GM19438 (cell line): ENCODE measurements around the gene BEST1.

Experiments
- ATAC-seq: cut with Tn5 transposase; IDR thresholded peaks from one replicate; pipeline ENCODE4 v1.9.1; 2021; ENCODE audit warnings: low read depth; ENCODE audit not compliant: unreplicated experiment

Gene BEST1

DNA sequence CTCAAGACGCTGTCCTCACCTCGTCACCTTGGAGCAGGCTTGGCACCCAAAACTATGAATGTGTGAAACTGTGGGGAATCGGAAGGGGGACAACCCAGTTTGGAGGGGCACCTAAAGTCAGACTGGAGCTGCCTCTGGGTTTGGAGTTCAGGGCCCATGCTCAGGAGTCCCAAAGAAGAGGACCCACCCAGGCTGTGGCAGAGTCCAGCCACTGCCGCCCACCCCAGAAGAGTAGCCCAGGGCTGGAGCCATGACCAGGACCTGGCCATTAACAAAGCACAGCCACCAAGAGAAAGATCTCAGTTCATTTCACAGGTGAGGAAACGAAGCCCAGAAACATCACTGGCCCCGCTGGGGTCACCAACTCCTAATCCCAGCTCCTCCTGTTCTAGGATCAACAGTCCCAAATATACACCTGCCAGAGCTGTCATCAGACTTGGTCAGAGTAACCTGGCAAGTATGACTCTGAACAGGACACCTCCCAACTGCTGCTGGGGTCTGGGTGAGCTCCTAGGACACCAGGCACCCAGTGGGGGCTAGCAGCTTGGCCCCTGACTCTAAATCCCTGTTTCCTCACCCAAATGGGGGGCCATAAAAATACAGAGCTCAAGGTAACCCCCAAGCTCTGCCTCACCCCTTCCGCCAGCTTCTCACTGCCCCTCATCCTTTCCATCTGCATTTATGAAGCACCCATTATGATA lies 35.5 kb upstream of the BEST1 start:
- ATAC-seq, result no peak

DNA sequence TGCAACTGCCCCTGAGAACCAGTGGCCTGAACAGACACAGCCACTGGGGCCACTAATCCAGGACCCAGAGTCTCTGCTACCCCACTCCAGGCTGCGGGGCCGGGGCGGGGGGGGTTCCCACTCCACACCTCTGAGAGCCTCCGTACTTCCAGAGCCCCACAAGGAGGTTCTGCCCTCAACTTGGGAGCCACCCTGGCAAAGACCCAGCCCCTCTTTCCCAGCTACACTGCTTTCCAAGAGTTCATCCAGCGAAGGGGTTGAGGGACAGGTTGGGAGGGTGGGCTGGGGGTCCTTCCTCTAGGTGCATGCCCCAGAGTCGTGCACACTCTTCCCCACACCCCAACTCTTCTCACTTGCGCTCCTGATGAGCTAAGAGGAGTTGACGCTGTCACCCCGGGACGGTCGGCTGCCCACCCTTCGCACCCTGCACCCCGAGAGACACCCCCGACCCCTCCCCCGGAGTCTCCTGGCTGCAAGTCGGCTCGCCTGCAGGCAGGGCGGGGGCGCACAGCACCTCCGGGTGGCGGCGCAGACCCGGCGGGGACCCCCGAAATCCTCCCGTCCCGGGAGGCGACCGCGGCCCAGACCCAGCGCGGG lies 33.3 kb upstream of the BEST1 start:
- no peak for ATAC-seq

DNA sequence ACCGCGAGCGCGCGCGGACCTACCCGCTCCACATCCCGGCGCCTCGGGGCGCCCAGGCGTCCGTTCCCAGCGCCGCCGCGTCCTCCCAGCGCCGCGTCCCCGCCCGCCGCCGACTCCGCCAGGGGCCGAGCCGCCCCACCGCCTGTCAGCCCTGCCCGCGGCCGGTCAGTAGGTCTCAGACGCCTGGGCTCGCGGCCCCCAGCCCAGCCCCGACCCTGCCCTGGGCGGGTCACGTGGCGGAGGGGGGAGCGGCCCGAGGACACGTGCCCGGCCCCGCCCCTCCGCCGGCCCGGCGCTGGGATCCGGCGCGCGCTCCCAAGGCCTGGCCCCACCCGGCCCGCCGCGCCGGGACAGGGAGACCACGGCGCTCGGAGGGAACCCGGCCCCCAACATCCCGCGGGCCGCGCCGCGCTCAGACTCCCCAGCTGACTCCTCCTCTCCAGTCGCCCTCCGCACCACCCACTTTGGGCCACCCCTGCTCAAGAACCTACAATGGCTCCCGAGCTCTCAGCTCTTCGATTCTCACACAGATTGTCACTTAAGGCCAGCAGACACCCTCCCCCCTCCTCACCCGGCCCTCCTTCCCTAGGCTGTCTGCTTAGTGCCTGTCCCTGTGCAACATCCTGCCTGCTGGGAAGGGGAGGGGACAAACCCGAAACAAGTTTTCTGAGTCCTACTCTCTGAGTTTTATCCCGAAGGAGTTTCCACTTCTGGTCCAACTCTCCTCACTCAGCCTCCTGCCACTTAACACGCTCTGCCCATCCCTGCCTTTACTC lies 32.6 kb upstream of the BEST1 start, which contains the start of gene RAB3IL1:
Gene RAB3IL1, minus strand, starts transcription at position 233 of the 776 bp plus-strand sequence. Its CDS starts 199 bp downstream, at position 34.
- ATAC-seq, result no peak

DNA sequence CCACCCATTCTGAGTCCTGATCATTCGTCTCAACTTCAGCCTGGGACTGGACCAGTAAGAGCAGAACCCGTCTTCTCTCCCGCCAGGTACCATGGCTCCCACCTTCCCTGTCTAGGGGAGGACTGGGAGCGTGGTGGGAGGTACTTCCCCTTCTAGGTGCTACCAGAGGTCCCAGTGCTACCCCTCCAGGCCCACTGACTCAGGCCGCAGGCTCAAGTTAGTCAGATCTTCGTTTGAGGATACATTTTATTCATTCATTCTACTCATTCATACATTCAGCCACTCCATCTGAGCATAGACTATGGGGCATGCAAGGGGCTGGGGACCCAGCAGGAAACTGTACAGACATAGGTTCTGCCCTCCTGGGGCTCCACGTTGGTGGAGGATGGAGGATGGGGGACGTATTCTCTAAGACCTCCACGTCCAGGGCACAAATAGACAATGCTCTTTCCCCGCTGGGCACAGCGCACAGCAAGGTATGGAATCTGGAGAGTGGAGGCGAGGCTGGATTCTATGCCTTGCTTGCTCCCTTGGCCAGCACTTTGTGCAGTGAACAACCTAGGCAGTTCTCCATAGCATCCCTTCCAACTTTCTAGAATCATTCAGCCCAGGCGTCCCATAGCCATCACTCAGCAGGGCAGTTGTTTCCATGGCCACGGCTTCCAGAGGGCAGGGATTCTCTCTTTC lies 31.8 kb upstream of the BEST1 start:
- ATAC-seq, result no peak

DNA sequence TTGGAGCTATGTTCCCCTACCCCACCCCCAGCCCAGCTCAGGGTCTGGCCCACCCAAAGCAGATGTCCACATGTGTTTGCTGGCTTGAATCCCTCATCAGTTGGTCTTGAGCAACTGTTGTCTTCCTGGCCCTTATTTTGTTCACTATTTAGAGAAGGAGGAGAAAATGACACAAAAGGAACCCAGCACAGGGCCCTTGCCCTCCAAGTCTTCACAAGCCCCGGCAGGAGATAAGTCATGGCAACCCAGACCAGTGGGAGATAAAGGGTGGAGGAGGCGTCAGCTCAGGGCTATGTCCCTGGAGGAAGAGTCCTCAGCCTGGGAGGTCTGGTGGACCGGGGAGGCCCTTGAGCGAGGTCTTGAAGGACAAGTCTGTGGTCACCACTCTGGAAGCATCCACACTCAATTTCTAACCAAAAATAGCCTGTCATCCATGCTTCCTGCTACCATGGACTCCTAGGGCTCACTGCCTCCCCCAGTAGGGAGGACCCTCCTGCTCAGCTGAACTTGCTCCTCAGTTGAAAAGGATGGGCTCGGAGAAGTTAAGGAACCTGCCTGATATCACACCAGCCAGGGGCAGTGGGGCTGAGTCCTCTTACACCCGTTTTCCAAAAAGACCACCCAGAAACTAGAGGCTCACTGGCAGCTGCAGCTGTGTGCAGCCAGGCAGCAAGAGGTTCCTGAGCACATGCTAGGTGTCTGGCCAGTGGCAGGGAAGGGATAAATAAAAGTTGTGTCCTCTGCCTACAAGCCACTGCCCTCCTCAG lies 31.0 kb upstream of the BEST1 start:
- ATAC-seq, result no peak

DNA sequence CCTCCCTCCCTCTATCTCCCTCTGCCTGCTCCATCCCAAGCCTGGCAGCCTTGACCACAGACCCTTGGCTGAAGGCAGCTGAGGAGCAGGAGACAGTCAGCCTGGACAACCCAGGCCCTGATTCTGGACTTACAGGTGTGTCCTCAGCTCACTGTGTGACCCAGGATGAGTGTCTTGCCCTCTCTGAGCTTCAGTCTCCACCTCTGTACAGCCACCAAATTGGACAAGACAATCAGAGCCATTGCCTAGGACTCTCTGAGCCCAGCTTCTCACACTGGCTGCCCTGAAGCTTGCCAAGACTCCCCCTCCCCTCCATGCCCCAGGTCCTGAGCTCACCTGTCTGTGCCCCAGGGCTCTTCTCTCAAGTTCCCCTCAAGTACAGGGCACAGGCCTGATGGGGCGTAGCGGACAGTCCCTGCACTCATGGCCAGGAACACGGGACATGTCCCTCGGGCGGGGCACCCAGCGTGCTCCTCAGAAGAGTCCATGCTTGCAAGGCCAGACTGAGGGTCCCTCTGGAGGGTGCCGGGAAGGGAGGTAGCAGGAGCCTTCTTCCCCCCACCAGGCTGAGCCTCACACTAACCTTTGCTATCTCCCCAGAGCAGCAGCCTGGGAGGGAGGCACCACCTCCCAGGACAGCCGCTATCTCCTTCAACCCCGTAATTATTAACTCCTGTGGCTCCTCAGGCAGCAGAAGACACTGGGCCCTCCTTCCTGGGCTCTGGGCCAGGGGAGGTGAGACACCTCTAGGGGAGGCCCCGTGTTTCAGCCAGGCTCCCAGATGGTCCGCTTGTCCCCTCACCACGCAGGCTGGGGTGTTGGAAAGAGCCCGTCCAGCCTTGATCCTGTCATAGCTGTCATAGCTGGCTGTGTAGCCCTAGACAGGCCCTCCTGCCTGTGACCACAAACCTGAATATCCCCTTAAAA lies 30.2 kb upstream of the BEST1 start:
- no peak for ATAC-seq

DNA sequence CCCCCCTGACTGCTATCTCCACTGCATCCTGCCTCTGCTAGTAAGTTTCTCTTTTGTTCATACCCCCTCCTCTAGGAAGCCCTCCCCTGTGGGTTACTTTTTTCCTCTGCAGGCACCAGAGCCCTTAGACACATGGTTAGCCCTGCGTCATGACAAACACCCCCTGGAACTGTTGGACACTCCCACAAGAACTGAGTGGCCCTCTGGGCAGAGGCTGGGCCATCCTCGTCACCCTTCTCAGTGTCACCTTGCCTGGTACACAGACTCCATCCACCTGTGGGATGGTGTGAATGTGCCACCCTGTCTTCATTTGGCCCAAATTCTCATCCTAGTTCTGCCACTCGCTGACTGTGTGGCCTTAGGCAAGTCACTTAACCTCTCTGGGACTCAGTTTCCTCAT lies 28.7 kb upstream of the BEST1 start:
- ATAC-seq, result no peak

DNA sequence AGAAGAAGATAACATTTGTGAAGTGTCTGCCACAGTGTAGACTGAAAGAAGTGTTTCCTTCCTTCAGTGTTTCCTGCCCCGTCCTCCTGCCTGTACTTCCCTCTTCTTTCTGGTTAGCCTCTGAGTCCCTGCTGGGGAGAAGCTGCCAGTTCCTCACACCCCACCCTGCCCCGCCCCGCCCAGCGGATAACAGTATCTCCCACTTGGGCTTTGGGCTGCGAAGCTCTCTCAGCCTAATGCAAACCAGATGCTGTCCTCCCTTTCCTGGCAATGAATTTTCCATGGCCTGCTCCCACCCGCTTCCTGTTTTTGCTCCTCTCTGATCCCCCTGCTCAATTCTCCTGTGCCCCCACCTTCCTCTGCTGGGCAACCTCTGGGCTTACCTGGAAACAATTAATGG lies 27.6 kb upstream of the BEST1 start:
- ATAC-seq, result no peak

DNA sequence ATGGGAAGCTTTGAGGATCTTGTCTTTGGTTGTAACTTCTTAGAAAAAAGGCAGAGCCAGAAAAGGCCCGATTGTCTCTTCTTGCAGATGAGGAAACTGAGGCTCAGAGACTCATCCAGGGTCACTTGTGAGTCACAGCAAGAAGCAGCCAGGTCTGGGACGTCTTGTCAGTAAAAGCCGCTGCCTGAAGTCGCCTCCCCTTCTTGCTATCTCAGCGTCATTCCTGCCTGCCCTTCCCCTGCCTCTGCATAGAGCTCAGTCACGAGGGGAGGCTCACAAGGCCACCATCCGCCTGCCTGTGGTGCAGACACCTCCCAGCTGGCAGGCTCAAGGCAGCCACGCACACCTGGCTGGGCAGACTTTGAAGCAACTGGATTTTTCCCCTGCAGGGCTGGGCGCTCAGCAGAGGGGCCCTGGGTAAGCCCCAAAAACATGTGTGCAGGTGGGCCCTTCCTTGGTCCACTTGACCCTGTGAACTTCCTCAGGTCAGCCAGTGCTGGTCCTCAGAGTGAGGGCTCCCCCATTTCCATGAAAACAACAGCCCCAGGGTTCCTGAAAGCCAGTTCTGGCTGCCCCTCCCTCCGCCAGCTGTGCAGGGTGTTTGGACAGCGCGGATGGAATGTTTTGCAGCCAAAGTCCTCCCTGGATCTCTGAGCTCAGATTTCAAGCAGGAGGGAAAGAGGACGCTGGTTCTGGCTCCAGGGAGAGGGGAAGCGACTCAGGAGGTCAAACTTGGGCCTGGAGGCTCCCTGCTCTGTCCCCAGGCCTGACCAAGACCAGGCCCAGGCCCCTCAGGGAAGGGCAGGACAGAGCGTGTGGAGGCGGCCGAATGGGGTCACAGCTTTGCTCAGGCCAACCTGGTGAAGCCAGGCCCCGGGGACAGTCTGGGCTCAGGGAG lies 26.7 kb upstream of the BEST1 start:
- ATAC-seq, result no peak

DNA sequence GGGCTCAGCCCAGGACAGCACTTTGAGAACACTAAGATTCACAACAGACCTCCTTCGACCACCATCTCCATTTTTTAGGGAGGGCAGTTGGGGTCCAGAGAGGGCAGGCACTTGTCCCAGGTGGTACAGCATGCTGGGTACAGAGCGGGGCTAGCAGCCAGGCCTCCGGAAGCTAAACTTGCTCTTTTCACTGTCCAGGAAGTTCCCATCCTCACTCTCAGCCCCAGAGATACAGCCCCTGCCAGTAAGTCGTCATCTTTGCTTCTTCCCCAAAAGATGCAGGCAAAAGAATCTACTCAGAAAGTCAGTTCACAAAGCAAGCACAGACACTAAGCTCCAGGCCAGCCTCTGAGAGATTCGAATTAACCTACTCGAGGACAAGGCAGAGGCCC lies 26.1 kb upstream of the BEST1 start:
- ATAC-seq, result no peak

DNA sequence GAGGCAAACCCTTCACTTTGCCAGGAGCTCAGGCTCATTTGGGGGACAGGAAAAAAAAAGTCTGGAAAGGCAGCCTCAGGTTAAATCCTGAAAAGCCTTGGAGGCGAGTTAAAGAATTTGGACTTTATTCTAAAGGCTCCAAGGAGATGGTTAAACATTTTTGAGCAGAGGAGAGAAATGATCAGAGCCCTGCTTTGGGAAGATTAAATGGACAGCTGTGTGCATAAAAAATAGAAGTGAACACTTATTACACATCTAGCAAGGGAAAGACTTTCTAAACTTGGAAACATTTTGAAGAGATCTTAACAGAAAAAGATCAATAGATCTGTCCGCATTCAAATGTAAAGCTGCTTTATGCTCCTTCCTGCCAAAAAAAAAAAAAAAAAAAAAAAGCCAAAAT lies 24.4 kb upstream of the BEST1 start:
- ATAC-seq, result no peak

DNA sequence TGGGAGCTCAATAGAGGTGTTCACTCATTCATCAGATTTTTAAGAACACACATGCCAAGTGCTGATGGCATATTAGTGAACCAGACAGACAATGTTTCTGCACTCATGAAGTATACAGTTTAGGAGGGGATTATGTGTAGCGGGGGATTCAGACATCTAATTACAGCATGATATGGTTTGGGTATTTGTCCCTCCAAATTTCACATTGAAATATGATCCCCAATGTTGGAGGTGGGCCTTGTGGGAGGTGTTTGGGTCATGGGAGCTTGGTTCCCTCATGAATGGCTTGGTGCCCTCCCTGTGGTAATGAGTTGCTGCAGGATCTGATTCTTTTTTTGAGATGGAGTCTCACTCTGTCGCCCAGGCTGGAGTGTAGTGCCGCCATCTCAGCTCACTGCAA lies 23.9 kb upstream of the BEST1 start:
- no peak for ATAC-seq

DNA sequence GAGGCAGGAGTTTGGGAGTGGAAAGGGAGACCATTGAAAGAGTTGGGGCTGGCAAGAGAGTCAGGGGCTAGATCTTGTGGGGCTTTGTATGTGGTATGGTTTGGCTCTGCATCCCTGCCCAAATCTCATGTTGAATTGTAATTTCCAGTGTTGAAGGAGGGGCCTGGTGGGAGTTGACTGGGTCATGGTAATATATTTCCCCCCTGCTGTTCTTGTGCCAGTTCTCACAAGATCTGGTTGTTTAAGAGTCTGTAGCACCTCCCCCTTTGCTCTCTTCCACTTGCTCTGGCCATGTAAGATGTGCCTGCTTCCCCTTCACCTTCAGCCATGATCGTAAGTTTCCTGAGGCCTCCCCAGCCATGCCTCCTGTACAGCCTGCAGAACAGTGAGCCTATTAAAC lies 22.6 kb upstream of the BEST1 start:
- no peak for ATAC-seq

DNA sequence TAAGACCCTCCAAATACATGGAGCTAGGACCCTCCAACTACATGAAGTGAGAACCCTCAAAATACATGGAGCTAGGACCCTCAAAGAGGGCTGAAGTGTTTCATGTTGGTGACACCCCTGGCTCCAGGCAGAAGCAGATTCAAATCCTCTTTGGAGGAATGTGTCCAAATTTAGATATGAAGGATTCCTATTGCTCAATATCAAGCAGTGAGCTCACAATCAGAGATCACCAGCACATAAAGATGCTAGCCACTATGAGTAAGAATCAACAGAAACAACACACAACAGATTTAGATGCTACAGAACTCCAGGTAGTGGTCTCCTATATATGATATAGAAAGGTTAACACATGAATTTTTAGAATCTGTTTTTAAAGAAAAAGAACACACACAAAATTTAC lies 21.5 kb upstream of the BEST1 start:
- no peak for ATAC-seq

DNA sequence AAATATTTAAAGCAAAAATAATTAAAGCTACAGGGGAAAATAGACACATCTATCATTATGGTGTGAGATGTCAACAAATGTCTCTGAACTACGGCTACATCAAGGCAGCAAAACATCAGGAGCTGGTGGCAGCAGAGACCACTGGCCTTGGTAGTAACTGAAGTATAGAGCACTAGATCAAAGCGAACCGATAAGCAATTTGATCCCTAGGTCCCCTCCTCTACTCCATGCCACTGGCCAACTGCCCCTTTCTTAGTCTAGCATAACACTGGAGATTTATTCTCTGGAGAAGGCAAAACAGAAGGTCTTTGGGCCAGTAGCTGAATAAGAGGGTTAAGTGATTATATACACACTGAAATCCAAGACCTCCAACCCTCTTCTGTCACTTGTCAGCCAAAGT lies 19.2 kb upstream of the BEST1 start:
- ATAC-seq, result no peak

DNA sequence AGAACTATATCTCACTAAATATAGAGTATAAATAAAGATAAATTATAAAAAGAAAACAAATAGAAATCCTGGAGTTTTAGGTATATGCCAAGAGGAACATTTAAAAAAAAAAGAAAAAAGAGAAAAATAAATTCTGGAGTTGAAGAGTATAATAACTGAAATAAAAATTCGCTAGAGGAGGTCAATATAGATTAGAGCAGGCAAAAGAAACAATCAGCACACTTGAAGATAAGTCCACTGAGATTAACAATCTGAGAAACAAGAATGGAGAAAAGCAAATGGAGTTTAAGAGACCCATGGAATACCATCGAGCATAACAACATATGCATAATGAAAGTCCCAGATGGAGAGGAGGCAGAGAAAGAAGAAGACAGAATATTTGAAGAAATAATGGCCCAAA lies 14.3 kb upstream of the BEST1 start:
- ATAC-seq, result no peak

DNA sequence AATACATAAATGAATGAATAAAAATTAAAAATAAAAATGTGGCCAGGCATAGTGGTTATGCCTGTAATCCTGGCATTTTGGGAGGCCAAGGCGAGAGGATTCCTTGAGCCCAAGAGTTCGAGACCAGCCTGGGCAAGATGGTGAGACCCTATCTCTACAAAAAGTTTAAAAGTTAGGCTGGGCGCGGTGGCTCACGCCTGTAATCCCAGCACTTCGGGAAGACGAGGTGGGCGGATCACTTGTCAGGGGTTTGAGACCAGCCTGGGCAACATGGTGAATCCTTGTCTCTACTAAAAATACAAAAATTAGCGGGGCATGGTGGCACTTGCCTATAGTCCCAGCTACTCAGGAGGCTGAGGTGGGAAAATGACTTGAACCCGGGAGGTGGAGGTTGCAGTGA lies 9.7 kb upstream of the BEST1 start:
- no peak for ATAC-seq

DNA sequence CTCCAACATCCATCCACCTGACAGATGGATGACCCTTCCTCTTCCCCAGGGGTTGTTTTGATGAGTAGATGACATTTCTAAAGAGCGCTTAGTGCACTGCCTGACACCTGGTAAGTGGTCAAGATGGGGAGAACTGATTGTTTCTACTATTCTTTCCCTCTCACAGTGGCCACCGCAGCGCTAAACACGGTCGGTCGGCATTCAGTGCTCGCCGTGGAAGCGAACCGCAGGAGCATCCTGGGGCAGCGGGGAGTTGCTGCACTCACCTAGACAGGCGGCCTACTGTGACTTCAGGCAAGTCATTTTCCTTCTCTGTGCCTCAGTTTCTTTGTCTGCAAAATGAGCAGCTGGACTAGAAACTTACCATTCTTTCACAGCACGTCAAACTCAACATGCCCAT lies 5.0 kb upstream of the BEST1 start:
- no peak for ATAC-seq
